Measurements from ENCODE around the gene REEP1. TPM values are rescaled to one million over a fixed set of nuclear protein-coding genes. Genes with fewer than 3 reads are reported as not detected.

The REEP1 gene
- total and polyA plus RNA-seq, 2 of the 8 experiments (the other 6 are each of a cell fraction or from before 2014, with no cell fraction given) = 0.74 to 1.5 TPM

DNA sequence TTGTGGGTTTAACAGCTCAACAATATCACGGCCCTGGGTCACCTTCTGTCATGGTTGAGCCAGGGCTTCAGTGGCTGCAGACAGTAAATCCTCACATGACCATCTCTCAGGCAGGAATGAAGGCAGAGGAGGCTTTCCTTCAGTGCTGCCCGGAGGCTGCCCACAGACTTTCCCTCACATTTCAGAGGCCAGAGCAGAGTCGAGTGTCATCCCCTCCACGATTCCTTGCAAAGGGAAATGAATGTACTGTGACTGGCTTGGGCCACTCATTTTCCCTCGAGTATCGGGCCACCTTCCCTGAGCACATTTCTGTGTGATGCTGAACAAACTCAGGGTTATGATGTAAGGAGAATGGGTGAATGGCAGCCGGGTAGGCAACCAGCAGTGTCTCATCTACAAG is 10.0 kb upstream of the REEP1 start:
- FAIRE-seq = no peak
- CTCF ChIA-PET (ENCODE audit: partially characterized antibody) = no interaction called here
- POLR2A ChIA-PET (ENCODE audit: partially characterized antibody) = no interaction called here

More for the DNA sequence above, 10.0 kb upstream of the REEP1 start:
- Histone ChIP-seq H3K56ac (replicated peaks; ENCODE audit: insufficient read length, low read depth, low read length) (no peak overlapping the region), H3K79me1 (ENCODE audit: low read depth, low read length) (no peaks in the 10 kb centered on the region), H2BK12ac (ENCODE audit: low read depth, low read length) (no peak overlapping the region), H4K91ac (replicated peaks; ENCODE audit: insufficient read length, low read length) (no peak overlapping the region), H3K4me2 (ENCODE audit: insufficient read depth in 1 of 2, low read depth in 2 of 2, low read length in 2 of 2) (no peak overlapping the region), H2AK5ac (ENCODE audit: low read depth, low read length) (no peak overlapping the region), H3K9ac (replicated peaks in 1 of 4; ENCODE audit: extremely low read depth in 1 of 4, low read depth in 3 of 4, low read length in 3 of 4) (no peak overlapping the region), H3K79me2 (ENCODE audit: control insufficient read depth in 1 of 2, insufficient read depth in 2 of 2, low read length in 2 of 2) (no peaks in the 10 kb centered on the region), H3K14ac (ENCODE audit: insufficient read length) (no peak overlapping the region), H3K4me1 (replicated peaks in 1 of 4; ENCODE audit: control insufficient read depth in 3 of 4, insufficient read depth in 4 of 4, low read length in 3 of 4) (no peaks in the 10 kb centered on the region), H3K23me2 (ENCODE audit: low read depth, low read length) (no peaks in the 10 kb centered on the region), H3K4me3 (ENCODE audit: extremely low read depth in 1 of 4, insufficient read depth in 2 of 4, low read depth in 3 of 4, low read length in 4 of 4) (no peak overlapping the region), H3K9me3 (ENCODE audit: insufficient read depth in 2 of 2, low read depth in 1 of 2, low read length in 1 of 2) (no peaks in the 10 kb centered on the region), H2BK20ac (ENCODE audit: low read length) (no peak overlapping the region), H2AFZ (ENCODE audit: low read length) (no peak overlapping the region), H3K36me3 (ENCODE audit: control insufficient read depth in 2 of 4, insufficient read depth in 4 of 4, low read length in 3 of 4) (no peaks in the 10 kb centered on the region), H2BK5ac (ENCODE audit: low read depth, low read length) (no peak overlapping the region), H3K27me3 (replicated peaks in 1 of 4; ENCODE audit: control insufficient read depth in 3 of 4, extremely low read depth in 1 of 4, insufficient read depth in 3 of 4, low read length in 3 of 4) (no peaks in the 10 kb centered on the region), H3K4ac (replicated peaks; ENCODE audit: insufficient read length, low read depth, low read length) (no peak overlapping the region), H3K18ac (ENCODE audit: extremely low read depth, low read length) (no peak overlapping the region), H3K23ac (ENCODE audit: insufficient read length) (no peak overlapping the region), H4K20me1 (replicated peaks in 1 of 2; ENCODE audit: control insufficient read depth in 1 of 2, insufficient read depth in 2 of 2, low read length in 2 of 2) (no peaks in the 10 kb centered on the region), H2BK120ac (replicated peaks; ENCODE audit: low read depth, low read length) (no peak overlapping the region), H4K5ac (ENCODE audit: insufficient read length, low read depth, low read length) (no peak overlapping the region), H4K8ac (ENCODE audit: extremely low read depth, insufficient read depth, low read length) (no peak overlapping the region), H3K27ac (ENCODE audit: low read depth, low read length) (no peak overlapping the region), H2BK15ac (ENCODE audit: low read length) (no peak overlapping the region)
- 79% methylated on average over 7 of the region's 7 CpGs; no CpG with 5 or more reads in 1 of the 2 experiments for WGBS, 2 experiments (ENCODE audit: extremely low coverage in 1 of 2, insufficient coverage in 1 of 2, insufficient read length in 1 of 2, insufficient replicate concordance in 2 of 2, low coverage in 1 of 2, low lambda C conversion rate in 2 of 2, missing lambda C conversion rate in 1 of 2)
- DNase-seq (ENCODE audit: low read depth in 1 of 2, low spot score in 2 of 2) = no peak
- TF ChIP-seq SIN3A (conservative IDR thresholded peaks at IDR 0.05 in 1 of 2, IDR thresholded peaks at IDR 0.05 in 1 of 2; ENCODE audit: low read depth in 1 of 2, low read length in 2 of 2) (no peak), NRF1 (IDR thresholded peaks at IDR 0.05; ENCODE audit: low read depth, low read length) (no peak), CEBPB (IDR thresholded peaks at IDR 0.05; ENCODE audit: low read depth, low read length) (no peak), ZNF274 (IDR thresholded peaks at IDR 0.05; ENCODE audit: borderline replicate concordance, extremely low read depth, low read length) (no peak), TAF1 (IDR thresholded peaks at IDR 0.05; ENCODE audit: low read depth, low read length) (no peak)
- TF ChIP-seq, protein P1, sequence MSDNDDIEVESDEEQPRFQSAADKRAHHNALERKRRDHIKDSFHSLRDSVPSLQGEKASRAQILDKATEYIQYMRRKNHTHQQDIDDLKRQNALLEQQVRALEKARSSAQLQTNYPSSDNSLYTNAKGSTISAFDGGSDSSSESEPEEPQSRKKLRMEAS (IDR thresholded peaks at IDR 0.05) = no peak

Data from H1 (cell line).